Peyer's patch (tissue), 4 donors: ENCODE data around the gene TMX2. TPM values are rescaled to one million over a fixed set of nuclear protein-coding genes. Genes with fewer than 3 reads are reported as not detected.

ENCODE experiments used
- DNase-seq, 3 donors: peaks; one replicate each; pipeline ENCODE4 v3.0.0-alpha.2; 2017 to 2019
- H3K27ac ChIP-seq, 4 donors: fragments of 200-600 bp; sonication (generic); one replicate each; pipeline ENCODE4 v1.5.1; 2016 to 2019
- H3K27me3 ChIP-seq, 2 donors: fragments of 200-600 bp; sonication (generic); one replicate each; pipeline ENCODE4 v1.5.1; 2019
- H3K36me3 ChIP-seq, 3 donors: fragments of 200-600 bp; sonication (generic); one replicate each; pipeline ENCODE4 v1.5.1; 2016 to 2019
- H3K4me1 ChIP-seq, 4 donors: fragments of 200-600 bp; sonication (generic); one replicate each; pipeline ENCODE4 v1.5.1; 2016 to 2019
- H3K4me3 ChIP-seq, 4 donors: fragments of 200-600 bp; sonication (generic); 1 replicate in 3 of 4; 2 replicates in 1 of 4; pipeline ENCODE4 v1.5.1; 2016 to 2019; ENCODE audit warnings: mild to moderate bottlenecking in 1 of 4
- H3K9me3 ChIP-seq, 4 donors: fragments of 200-600 bp; sonication (generic); one replicate each; pipeline ENCODE4 v1.5.1; 2016 to 2019; ENCODE audit warnings: mild to moderate bottlenecking in 1 of 4
- CTCF ChIP-seq, 6 experiments: fragments of 450-650 bp in 4 of 6; fragments of 200-600 bp in 2 of 6; sonication (generic) in 1 of 6; IDR thresholded peaks; one replicate each; pipeline ENCODE4 v1.5.1; 2017 to 2019; ENCODE audit warnings: antibody characterized with exemption in 6 of 6, mild to moderate bottlenecking in 3 of 6, moderate library complexity in 1 of 6
- POLR2A ChIP-seq, 2 donors: fragments of 450-650 bp; IDR thresholded peaks; one replicate each; pipeline ENCODE4 v1.5.1; 2017; ENCODE audit warnings: antibody characterized with exemption in 2 of 2, mild to moderate bottlenecking in 2 of 2, moderate library complexity in 2 of 2
- total RNA-seq, 4 donors: library from RNA; depleted of rRNA; stranded (reverse); fragments of >200 nt; gene quantifications; one replicate each; pipeline ENCODE4 v1.1.0, GENCODE V29; 2016

The TMX2 gene
- total RNA-seq, 4 donors from 2014 or later: 18.2 to 86.0 (median 74.9) TPM

GRCh38 chr11:57781529-57781943 is 69.1 kb downstream of the TMX2 start:
- DNase-seq: peak in 2 of 3 donors; percentile 68 to 78
- Histone ChIP-seq H3K27ac (peak overlapping the region in 3 of 4 donors; percentile 80 to 91 (median 88)), H3K36me3 (no peaks in the 10 kb centered on the region), H3K4me3 (no peak overlapping the region), H3K4me1 (peaks cover 0 to 98% (median 19%) of the 10 kb centered on the region in 4 donors), H3K9me3 (no peaks in the 10 kb centered on the region), H3K27me3 (no peaks in the 10 kb centered on the region)
- TF ChIP-seq POLR2A (IDR thresholded peaks at IDR 0.05): peak in 1 of 2 donors; percentile 33
- peak in 1 of 6 experiments; percentile 16 for TF ChIP-seq CTCF (IDR thresholded peaks at IDR 0.05)

GRCh38 chr11:57785072-57785471 is 72.7 kb downstream of the TMX2 start:
- H3K27me3 ChIP-seq: no peaks in the 10 kb centered on the region
- no peak for DNase-seq
- H3K4me3 ChIP-seq: no peak overlapping the region
- peak overlapping the region in 3 of 4 donors; percentile 12 to 79 (median 34) for H3K27ac ChIP-seq
- H3K36me3 ChIP-seq: no peaks in the 10 kb centered on the region
- peaks cover 0 to 99% (median 19%) of the 10 kb centered on the region in 4 donors for H3K4me1 ChIP-seq
- no peaks in the 10 kb centered on the region for H3K9me3 ChIP-seq
- TF ChIP-seq POLR2A (IDR thresholded peaks at IDR 0.05): no peak
- no peak for TF ChIP-seq CTCF (IDR thresholded peaks at IDR 0.05)

- Histone ChIP-seq H3K27me3 (no peaks in the 10 kb centered on the region), H3K27ac (peak overlapping the region in 3 of 4 donors; percentile 50 to 79 (median 74)), H3K9me3 (no peaks in the 10 kb centered on the region), H3K4me1 (peaks cover 0 to 94% (median 22%) of the 10 kb centered on the region in 4 donors), H3K4me3 (no peak overlapping the region), H3K36me3 (no peaks in the 10 kb centered on the region)
- no peak for TF ChIP-seq POLR2A (IDR thresholded peaks at IDR 0.05)
- TF ChIP-seq CTCF (IDR thresholded peaks at IDR 0.05): no peak
- DNase-seq: no peak
Observed at GRCh38 chr11:57786436-57786835, 74.0 kb downstream of the TMX2 start.

GRCh38 chr11:57787006-57787604 is 74.7 kb downstream of the TMX2 start:
- Histone ChIP-seq H3K36me3 (no peaks in the 10 kb centered on the region), H3K4me3 (no peak overlapping the region), H3K27me3 (no peaks in the 10 kb centered on the region), H3K27ac (peak overlapping the region in 3 of 4 donors; percentile 50 to 79 (median 74)), H3K9me3 (no peaks in the 10 kb centered on the region), H3K4me1 (peaks cover 0 to 94% (median 25%) of the 10 kb centered on the region in 4 donors)
- DNase-seq: no peak
- TF ChIP-seq POLR2A (IDR thresholded peaks at IDR 0.05) (no peak), CTCF (IDR thresholded peaks at IDR 0.05) (no peak)

- Histone ChIP-seq H3K4me3 (peak overlapping the region in 1 of 4 donors; percentile 6), H3K27ac (peak overlapping the region in 3 of 4 donors; percentile 24 to 79 (median 74)), H3K4me1 (peaks cover 3 to 93% (median 31%) of the 10 kb centered on the region in 4 donors), H3K9me3 (no peaks in the 10 kb centered on the region), H3K27me3 (no peaks in the 10 kb centered on the region), H3K36me3 (no peaks in the 10 kb centered on the region)
- TF ChIP-seq POLR2A (IDR thresholded peaks at IDR 0.05): no peak
- TF ChIP-seq CTCF (IDR thresholded peaks at IDR 0.05): no peak
- no peak for DNase-seq
Observed at GRCh38 chr11:57787920-57788702, 75.7 kb downstream of the TMX2 start.
